Liver (tissue), 9 donors: ENCODE measurements around the gene ZNF831. TPM values are rescaled to one million over a fixed set of nuclear protein-coding genes. Genes with fewer than 3 reads are reported as not detected.
A peak's percentile ranks its signal among the peaks of the same experiment; 100 is the strongest.

Experiments
- DNase-seq: peaks from one replicate; pipeline ENCODE4 v3.0.0-alpha.2; 2017; ENCODE audit warnings: low spot score
- H3K27ac ChIP-seq, 2 donors: one replicate each; pipeline ENCODE4 v1.7.0; 2013; ENCODE audit warnings: inconsistent platforms in 2 of 2, low read length in 2 of 2, control low read depth in 1 of 2, low read depth in 1 of 2, mild to moderate bottlenecking in 1 of 2
- H3K27me3 ChIP-seq, 4 donors: one replicate each; pipeline versions ENCODE4 v1.6.1 to v1.7.0; 2013; ENCODE audit warnings: low read length in 3 of 4, inconsistent platforms in 1 of 4, mild to moderate bottlenecking in 1 of 4, moderate library complexity in 1 of 4; ENCODE audit not compliant: control insufficient read depth in 4 of 4, insufficient read depth in 4 of 4
- H3K36me3 ChIP-seq, 4 donors: one replicate each; pipeline versions ENCODE4 v1.6.1 to v1.7.0; 2013; ENCODE audit warnings: low read length in 3 of 4, mild to moderate bottlenecking in 3 of 4, low read depth in 1 of 4, moderate library complexity in 1 of 4; ENCODE audit not compliant: control insufficient read depth in 4 of 4, insufficient read depth in 3 of 4
- H3K4me1 ChIP-seq, 4 donors: one replicate each; pipeline versions ENCODE4 v1.6.1 to v1.7.0; 2013; ENCODE audit warnings: low read length in 3 of 4, mild to moderate bottlenecking in 3 of 4, moderate library complexity in 1 of 4; ENCODE audit not compliant: control insufficient read depth in 4 of 4, insufficient read depth in 4 of 4
- H3K4me3 ChIP-seq, 3 donors: one replicate each; pipeline versions ENCODE4 v1.6.1 to v1.7.0; 2013; ENCODE audit warnings: low read length in 3 of 3, control low read depth in 1 of 3, low read depth in 1 of 3, mild to moderate bottlenecking in 1 of 3
- H3K9ac ChIP-seq, 2 donors: one replicate each; pipeline ENCODE4 v1.7.0; 2013; ENCODE audit warnings: low read length in 2 of 2, mild to moderate bottlenecking in 2 of 2, moderate library complexity in 2 of 2, control low read depth in 1 of 2, low read depth in 1 of 2
- H3K9me3 ChIP-seq, 4 donors: one replicate each; pipeline versions ENCODE4 v1.6.1 to v1.7.0; 2013; ENCODE audit warnings: low read length in 3 of 4; ENCODE audit not compliant: control insufficient read depth in 4 of 4
- FOXA1 ChIP-seq: IDR thresholded peaks from 2 replicates; pipeline ENCODE4 v1.6.1; 2016; ENCODE audit warnings: antibody characterized with exemption
- FOXA2 ChIP-seq: IDR thresholded peaks from 2 replicates; pipeline ENCODE4 v1.6.1; 2016; ENCODE audit warnings: antibody characterized with exemption
- GABPA ChIP-seq, 2 donors: IDR thresholded peaks in 1 of 2; conservative IDR thresholded peaks in 1 of 2; 2 replicates each; pipeline ENCODE4 v1.6.1; 2016; ENCODE audit warnings: antibody characterized with exemption in 2 of 2, mild to moderate bottlenecking in 1 of 2, moderate library complexity in 1 of 2
- HNF4A ChIP-seq, 2 donors: conservative IDR thresholded peaks; 2 replicates each; pipeline ENCODE4 v1.6.1; 2016; ENCODE audit warnings: antibody characterized with exemption in 2 of 2, mild to moderate bottlenecking in 2 of 2
- NR2F2 ChIP-seq: IDR thresholded peaks from 2 replicates; pipeline ENCODE4 v1.6.1; 2016; ENCODE audit warnings: antibody characterized with exemption
- RAD21 ChIP-seq, 2 donors: IDR thresholded peaks; 2 replicates each; pipeline ENCODE4 v1.6.1; 2016; ENCODE audit warnings: antibody characterized with exemption in 2 of 2, mild to moderate bottlenecking in 2 of 2
- RXRA ChIP-seq, 2 donors: IDR thresholded peaks; 2 replicates each; pipeline ENCODE4 v1.6.1; 2017 to 2018; ENCODE audit warnings: antibody characterized with exemption in 2 of 2, mild to moderate bottlenecking in 1 of 2
- SP1 ChIP-seq: IDR thresholded peaks from 2 replicates; pipeline ENCODE4 v1.6.1; 2018; ENCODE audit warnings: antibody characterized with exemption, mild to moderate bottlenecking
- YY1 ChIP-seq: IDR thresholded peaks from 2 replicates; pipeline ENCODE4 v1.6.1; 2016; ENCODE audit warnings: antibody characterized with exemption, mild to moderate bottlenecking
- WGBS: extraction: QIAGEN DNeasy Blood & Tissue Kit; methylation state at CpG from one replicate; pipeline ENCODE4 v1.1.7; 2013; 5-methylcytosine and 5-hydroxymethylcytosine counted together
- polyA plus RNA-seq, 2 donors: library from polyadenylated mRNA; stranded (reverse) in 1 of 2; unstranded in 1 of 2; fragments of 200-250 nt in 1 of 2; fragments of >200 nt in 1 of 2; fragmentation: Nextera tagmentation in 1 of 2; extraction: Ambion mirVana in 1 of 2; gene quantifications; one replicate each; pipeline versions ENCODE4 v1.2.1 to v1.2.3, GENCODE V29; 2013 to 2015
- total RNA-seq, 2 donors: library from RNA; depleted of rRNA; stranded (reverse); fragments of >200 nt; gene quantifications; one replicate each; pipeline ENCODE4 v1.2.3, GENCODE V29; 2014
- TF ChIP-seq, protein P1 (sequence below): IDR thresholded peaks from 2 replicates; pipeline ENCODE4 v1.6.1; 2016; ENCODE audit warnings: antibody characterized with exemption
- TF ChIP-seq, protein P2 (sequence below): IDR thresholded peaks from 2 replicates; pipeline ENCODE4 v1.6.1; 2016; ENCODE audit warnings: antibody characterized with exemption
- TF ChIP-seq, protein P3 (sequence below): IDR thresholded peaks from 2 replicates; pipeline ENCODE4 v1.6.1; 2016; ENCODE audit warnings: antibody characterized with exemption
- TF ChIP-seq, protein P4 (sequence below): fragments of 150-350 bp; IDR thresholded peaks from 2 replicates; pipeline ENCODE4 v1.5.1; 2017; ENCODE audit warnings: improper control_type of control experiment, low read depth, low read length; ENCODE audit not compliant: missing input control
- donor health status: healthy.
- donor health status: healthy.
- donor health status: healthy.
- donor health status: healthy.
- donor health status: healthy.

The ZNF831 gene
- total and polyA plus RNA-seq, 4 donors, result 0.06 to 0.75 (median 0.13) TPM

GRCh38 chr20:59195316-59195993 is 31.8 kb downstream of the ZNF831 start:
- no peak overlapping the region for H3K9ac ChIP-seq
- 87% methylated on average over 18 of the region's 18 CpGs for WGBS
- H3K27ac ChIP-seq, result no peak overlapping the region
- peaks cover 0 to 1% (median 0%) of the 10 kb centered on the region in 4 donors for H3K4me1 ChIP-seq
- H3K36me3 ChIP-seq, result no peaks in the 10 kb centered on the region
- TF ChIP-seq NR2F2 (no peak), YY1 (no peak), HNF4A (conservative IDR thresholded peaks at IDR 0.05) (no peak)
- TF ChIP-seq, protein P1, sequence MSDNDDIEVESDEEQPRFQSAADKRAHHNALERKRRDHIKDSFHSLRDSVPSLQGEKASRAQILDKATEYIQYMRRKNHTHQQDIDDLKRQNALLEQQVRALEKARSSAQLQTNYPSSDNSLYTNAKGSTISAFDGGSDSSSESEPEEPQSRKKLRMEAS, result no peak
- TF ChIP-seq, protein P2, sequence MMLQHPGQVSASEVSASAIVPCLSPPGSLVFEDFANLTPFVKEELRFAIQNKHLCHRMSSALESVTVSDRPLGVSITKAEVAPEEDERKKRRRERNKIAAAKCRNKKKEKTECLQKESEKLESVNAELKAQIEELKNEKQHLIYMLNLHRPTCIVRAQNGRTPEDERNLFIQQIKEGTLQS, result no peak
- peaks cover 0 to 5% (median 0%) of the 10 kb centered on the region in 4 donors for H3K9me3 ChIP-seq
- no peak overlapping the region for H3K4me3 ChIP-seq
- DNase-seq, result peak; percentile 16
- peaks cover 0 to 6% (median 0%) of the 10 kb centered on the region in 4 donors for H3K27me3 ChIP-seq

- Histone ChIP-seq H3K9ac (no peak overlapping the region), H3K4me3 (no peak overlapping the region), H3K27me3 (peaks cover 0 to 11% (median 3%) of the 10 kb centered on the region in 4 donors), H3K36me3 (no peaks in the 10 kb centered on the region), H3K27ac (no peak overlapping the region), H3K9me3 (peaks cover 0 to 8% (median 0%) of the 10 kb centered on the region in 4 donors), H3K4me1 (no peaks in the 10 kb centered on the region)
- DNase-seq, result peak; percentile 12
- 50% methylated on average over 10 of the region's 10 CpGs for WGBS
- TF ChIP-seq RAD21 (IDR thresholded peaks at IDR 0.05) (no peak), NR2F2 (no peak), RXRA (IDR thresholded peaks at IDR 0.05) (no peak), SP1 (no peak), GABPA (IDR thresholded peaks at IDR 0.05 in 1 of 2, conservative IDR thresholded peaks at IDR 0.05 in 1 of 2) (no peak), FOXA1 (no peak), FOXA2 (no peak)
- TF ChIP-seq, protein P3, sequence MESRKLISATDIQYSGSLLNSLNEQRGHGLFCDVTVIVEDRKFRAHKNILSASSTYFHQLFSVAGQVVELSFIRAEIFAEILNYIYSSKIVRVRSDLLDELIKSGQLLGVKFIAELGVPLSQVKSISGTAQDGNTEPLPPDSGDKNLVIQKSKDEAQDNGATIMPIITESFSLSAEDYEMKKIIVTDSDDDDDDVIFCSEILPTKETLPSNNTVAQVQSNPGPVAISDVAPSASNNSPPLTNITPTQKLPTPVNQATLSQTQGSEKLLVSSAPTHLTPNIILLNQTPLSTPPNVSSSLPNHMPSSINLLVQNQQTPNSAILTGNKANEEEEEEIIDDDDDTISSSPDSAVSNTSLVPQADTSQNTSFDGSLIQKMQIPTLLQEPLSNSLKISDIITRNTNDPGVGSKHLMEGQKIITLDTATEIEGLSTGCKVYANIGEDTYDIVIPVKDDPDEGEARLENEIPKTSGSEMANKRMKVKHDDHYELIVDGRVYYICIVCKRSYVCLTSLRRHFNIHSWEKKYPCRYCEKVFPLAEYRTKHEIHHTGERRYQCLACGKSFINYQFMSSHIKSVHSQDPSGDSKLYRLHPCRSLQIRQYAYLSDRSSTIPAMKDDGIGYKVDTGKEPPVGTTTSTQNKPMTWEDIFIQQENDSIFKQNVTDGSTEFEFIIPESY, result no peak
- TF ChIP-seq, protein P4, sequence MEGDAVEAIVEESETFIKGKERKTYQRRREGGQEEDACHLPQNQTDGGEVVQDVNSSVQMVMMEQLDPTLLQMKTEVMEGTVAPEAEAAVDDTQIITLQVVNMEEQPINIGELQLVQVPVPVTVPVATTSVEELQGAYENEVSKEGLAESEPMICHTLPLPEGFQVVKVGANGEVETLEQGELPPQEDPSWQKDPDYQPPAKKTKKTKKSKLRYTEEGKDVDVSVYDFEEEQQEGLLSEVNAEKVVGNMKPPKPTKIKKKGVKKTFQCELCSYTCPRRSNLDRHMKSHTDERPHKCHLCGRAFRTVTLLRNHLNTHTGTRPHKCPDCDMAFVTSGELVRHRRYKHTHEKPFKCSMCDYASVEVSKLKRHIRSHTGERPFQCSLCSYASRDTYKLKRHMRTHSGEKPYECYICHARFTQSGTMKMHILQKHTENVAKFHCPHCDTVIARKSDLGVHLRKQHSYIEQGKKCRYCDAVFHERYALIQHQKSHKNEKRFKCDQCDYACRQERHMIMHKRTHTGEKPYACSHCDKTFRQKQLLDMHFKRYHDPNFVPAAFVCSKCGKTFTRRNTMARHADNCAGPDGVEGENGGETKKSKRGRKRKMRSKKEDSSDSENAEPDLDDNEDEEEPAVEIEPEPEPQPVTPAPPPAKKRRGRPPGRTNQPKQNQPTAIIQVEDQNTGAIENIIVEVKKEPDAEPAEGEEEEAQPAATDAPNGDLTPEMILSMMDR, result no peak
- TF ChIP-seq, protein P1, result no peak
Measured at GRCh38 chr20:59204165-59204894, 40.7 kb downstream of the ZNF831 start.
